HFFc6 (cell line): ENCODE data around the gene HOXD9. TPM values are rescaled to one million over a fixed set of nuclear protein-coding genes. Genes with fewer than 3 reads are reported as not detected.
A peak's percentile ranks its signal among the peaks of the same experiment; 100 is the strongest.

Source experiments
- DNase-seq: peaks from one replicate; pipeline ENCODE4 v3.0.0-alpha.2; 2018
- H3K27ac Mint-ChIP-seq: 2 replicates; pipeline ENCODE4 v1.8.0; 2020; ENCODE audit warnings: mild to moderate bottlenecking, mixed read lengths
- H3K27me3 Mint-ChIP-seq: 2 replicates; pipeline ENCODE4 v1.8.0; 2021; ENCODE audit warnings: mild to moderate bottlenecking, moderate library complexity, mixed read lengths; ENCODE audit not compliant: insufficient read depth
- H3K36me3 Mint-ChIP-seq: 2 replicates; pipeline ENCODE4 v1.8.0; 2021; ENCODE audit warnings: low read depth, mixed read lengths
- H3K4me1 Mint-ChIP-seq: 2 replicates; pipeline ENCODE4 v1.8.0; 2020; ENCODE audit warnings: low read depth, mixed read lengths
- H3K4me3 Mint-ChIP-seq: 2 replicates; pipeline ENCODE4 v1.8.0; 2020; ENCODE audit warnings: mild to moderate bottlenecking, moderate library complexity, mixed read lengths
- H3K9me3 Mint-ChIP-seq: 2 replicates; pipeline ENCODE4 v1.8.0; 2020; ENCODE audit warnings: mild to moderate bottlenecking, mixed read lengths
- total RNA-seq, 6 experiments: library from RNA; stranded (reverse); fragmentation: NEBNext Ultra II Directional; extraction: Animal tissue kit (Norgen Biotek cat#: 25700); gene quantifications; 2 replicates in 1 of 6; 3 replicates in 5 of 6; pipeline ENCODE4 v1.2.3, GENCODE V29; 2021
- TF ChIP-seq, protein P1 (sequence below): fragments of 200-600 bp; sonication (generic); IDR thresholded peaks from 2 replicates; pipeline ENCODE4 v1.5.0; 2021; ENCODE audit warnings: antibody characterized with exemption, mild to moderate bottlenecking

The HOXD9 gene
- total RNA-seq, 6 experiments from 2014 or later: 2.1 to 2.7 (median 2.4) TPM

DNA sequence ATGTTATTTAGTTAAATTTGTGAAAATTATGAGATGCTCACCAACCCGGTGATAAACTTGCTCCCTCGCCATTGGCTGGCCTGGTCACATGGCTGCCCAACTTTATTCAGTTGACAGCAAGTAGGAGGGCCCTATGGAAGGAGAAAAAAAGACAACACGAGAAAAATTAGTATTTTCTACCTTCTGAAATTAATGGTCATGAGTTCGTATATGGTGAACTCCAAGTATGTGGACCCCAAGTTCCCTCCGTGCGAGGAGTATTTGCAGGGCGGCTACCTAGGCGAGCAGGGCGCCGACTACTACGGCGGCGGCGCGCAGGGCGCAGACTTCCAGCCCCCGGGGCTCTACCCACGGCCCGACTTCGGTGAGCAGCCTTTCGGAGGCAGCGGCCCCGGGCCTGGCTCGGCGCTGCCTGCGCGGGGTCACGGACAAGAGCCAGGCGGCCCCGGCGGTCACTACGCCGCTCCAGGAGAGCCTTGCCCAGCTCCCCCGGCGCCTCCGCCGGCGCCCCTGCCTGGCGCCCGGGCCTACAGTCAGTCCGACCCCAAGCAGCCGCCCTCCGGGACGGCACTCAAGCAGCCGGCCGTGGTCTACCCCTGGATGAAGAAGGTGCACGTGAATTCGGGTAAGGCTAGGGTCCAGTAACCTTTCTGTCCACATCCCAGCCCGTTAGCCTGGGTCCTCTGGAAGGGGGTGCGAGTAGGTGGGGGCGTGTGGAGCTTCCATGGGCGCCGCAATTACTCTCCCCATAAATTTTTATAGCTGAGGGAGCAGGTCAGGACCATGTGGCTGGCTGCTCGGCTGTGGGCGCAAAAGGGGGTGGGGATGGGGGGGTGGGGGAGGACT lies 29.1 kb downstream of the HOXD9 start, which contains the start of gene HOXD4:
Gene HOXD4 (plus strand): TSS at position 109 of the 846 bp plus-strand sequence. CDS start 84 bp downstream, at position 193.
- Mint-ChIP-seq H3K4me3 (peak within 1 kb of the TSS; percentile 27; the same call in 1 of the 2 replicates), H3K36me3 (no peaks in the 10 kb centered on the region; the same call in 1 of the 2 replicates), H3K9me3 (no peaks in the 10 kb centered on the region), H3K27ac (no peak within 1 kb of the TSS), H3K27me3 (peaks cover 68% of the 10 kb centered on the region), H3K4me1 (peaks cover 17% of the 10 kb centered on the region; the same call in 1 of the 2 replicates)
- TF ChIP-seq, protein P1, sequence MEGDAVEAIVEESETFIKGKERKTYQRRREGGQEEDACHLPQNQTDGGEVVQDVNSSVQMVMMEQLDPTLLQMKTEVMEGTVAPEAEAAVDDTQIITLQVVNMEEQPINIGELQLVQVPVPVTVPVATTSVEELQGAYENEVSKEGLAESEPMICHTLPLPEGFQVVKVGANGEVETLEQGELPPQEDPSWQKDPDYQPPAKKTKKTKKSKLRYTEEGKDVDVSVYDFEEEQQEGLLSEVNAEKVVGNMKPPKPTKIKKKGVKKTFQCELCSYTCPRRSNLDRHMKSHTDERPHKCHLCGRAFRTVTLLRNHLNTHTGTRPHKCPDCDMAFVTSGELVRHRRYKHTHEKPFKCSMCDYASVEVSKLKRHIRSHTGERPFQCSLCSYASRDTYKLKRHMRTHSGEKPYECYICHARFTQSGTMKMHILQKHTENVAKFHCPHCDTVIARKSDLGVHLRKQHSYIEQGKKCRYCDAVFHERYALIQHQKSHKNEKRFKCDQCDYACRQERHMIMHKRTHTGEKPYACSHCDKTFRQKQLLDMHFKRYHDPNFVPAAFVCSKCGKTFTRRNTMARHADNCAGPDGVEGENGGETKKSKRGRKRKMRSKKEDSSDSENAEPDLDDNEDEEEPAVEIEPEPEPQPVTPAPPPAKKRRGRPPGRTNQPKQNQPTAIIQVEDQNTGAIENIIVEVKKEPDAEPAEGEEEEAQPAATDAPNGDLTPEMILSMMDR: no peak
- no peak for DNase-seq

DNA sequence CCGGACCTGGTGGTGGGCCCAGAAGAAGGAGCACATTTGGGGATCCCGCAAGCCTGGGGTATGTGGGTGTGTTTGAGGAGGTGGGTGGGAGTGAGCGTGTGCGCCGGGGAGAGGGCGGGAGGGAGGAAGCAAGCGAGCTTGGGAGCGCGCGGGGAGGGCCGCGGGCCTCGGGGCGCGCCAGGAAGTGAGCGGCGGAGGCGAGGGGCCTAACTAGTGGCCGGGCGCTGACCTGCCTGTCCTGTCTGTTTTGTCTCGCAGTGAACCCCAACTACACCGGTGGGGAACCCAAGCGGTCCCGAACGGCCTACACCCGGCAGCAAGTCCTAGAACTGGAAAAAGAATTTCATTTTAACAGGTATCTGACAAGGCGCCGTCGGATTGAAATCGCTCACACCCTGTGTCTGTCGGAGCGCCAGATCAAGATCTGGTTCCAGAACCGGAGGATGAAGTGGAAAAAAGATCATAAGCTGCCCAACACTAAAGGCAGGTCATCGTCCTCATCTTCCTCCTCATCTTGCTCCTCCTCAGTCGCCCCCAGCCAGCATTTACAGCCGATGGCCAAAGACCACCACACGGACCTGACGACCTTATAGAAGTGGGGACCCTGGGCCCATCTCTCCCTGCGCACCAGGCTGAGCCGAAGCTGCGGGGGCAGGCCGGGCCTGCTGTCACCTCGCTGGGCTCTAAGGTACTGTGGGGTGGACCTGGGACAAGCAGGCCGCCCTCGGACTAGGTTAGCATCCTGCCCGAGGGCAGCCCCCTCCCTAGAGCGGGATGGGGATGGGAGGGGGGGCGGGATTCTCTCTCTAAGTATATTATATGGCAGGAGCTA lies 30.0 kb downstream of the HOXD9 start:
- peaks cover 64% of the 10 kb centered on the region for H3K27me3 Mint-ChIP-seq
- no peak overlapping the region; the same call in 1 of the 2 replicates for H3K4me3 Mint-ChIP-seq
- H3K9me3 Mint-ChIP-seq: no peaks in the 10 kb centered on the region
- TF ChIP-seq, protein P1: no peak
- peaks cover 21% of the 10 kb centered on the region; the same call in 1 of the 2 replicates for H3K4me1 Mint-ChIP-seq
- DNase-seq: no peak
- no peaks in the 10 kb centered on the region; the same call in 1 of the 2 replicates for H3K36me3 Mint-ChIP-seq
- H3K27ac Mint-ChIP-seq: no peak overlapping the region

- Mint-ChIP-seq H3K4me1 (peaks cover 22% of the 10 kb centered on the region), H3K36me3 (no peaks in the 10 kb centered on the region; the same call in 1 of the 2 replicates), H3K4me3 (no peak overlapping the region), H3K27ac (no peak overlapping the region), H3K27me3 (peaks cover 61% of the 10 kb centered on the region), H3K9me3 (no peaks in the 10 kb centered on the region)
- no peak for DNase-seq
- TF ChIP-seq, protein P1: no peak
Observed at GRCh38 chr2:176154576-176155252, 32.2 kb downstream of the HOXD9 start.

GRCh38 chr2:176155356-176156044 lies 33.0 kb downstream of the HOXD9 start:
- H3K27ac Mint-ChIP-seq: no peak overlapping the region
- H3K4me1 Mint-ChIP-seq: peaks cover 15% of the 10 kb centered on the region
- H3K4me3 Mint-ChIP-seq: no peak overlapping the region
- peaks cover 58% of the 10 kb centered on the region for H3K27me3 Mint-ChIP-seq
- H3K36me3 Mint-ChIP-seq: no peaks in the 10 kb centered on the region; the same call in 1 of the 2 replicates
- no peak for DNase-seq
- no peaks in the 10 kb centered on the region for H3K9me3 Mint-ChIP-seq
- TF ChIP-seq, protein P1: no peak
